Measurements from ENCODE around the gene ARFGAP2.

- TF ChIP-seq CTCF (IDR thresholded peaks at IDR 0.05) (no peak), POLR2A (IDR thresholded peaks at IDR 0.05) (no peak)
Measured at GRCh38 chr11:47162426-47162825, 14.3 kb downstream of the ARFGAP2 start.
